A204.1 (cell line): ENCODE measurements around the gene RASAL2.
"Not testable (repeated sequence)": the region's sequence is repeated elsewhere in the genome, so short reads cannot be mapped to it uniquely, and the experiment has no call there.

Experiments
- FAIRE-seq: peaks from 2 replicates; lab custom pipeline; 2012; peaks lifted over from hg19 to GRCh38; lab: Jason Lieb, UNC

The RASAL2 gene

DNA sequence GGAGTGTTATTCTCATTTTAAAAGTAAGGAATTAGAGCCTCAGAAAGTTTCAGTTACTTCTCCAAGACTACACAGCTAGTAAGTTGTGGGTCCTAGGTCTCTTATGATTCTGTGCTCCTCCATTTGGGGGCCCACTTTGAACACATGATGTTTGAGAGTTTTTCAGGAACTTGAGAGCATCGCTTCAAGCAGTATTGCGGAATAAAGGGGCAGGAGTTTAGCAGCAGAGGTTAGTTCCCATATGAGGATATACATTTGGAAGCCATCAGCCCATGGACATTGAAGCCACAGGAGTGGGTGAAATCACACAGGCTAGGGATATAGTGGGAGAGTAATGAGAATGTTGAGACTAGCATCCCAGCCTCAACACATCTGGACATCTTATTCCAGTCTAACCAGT, 143.2 kb downstream of the RASAL2 start:
- no peak for FAIRE-seq

DNA sequence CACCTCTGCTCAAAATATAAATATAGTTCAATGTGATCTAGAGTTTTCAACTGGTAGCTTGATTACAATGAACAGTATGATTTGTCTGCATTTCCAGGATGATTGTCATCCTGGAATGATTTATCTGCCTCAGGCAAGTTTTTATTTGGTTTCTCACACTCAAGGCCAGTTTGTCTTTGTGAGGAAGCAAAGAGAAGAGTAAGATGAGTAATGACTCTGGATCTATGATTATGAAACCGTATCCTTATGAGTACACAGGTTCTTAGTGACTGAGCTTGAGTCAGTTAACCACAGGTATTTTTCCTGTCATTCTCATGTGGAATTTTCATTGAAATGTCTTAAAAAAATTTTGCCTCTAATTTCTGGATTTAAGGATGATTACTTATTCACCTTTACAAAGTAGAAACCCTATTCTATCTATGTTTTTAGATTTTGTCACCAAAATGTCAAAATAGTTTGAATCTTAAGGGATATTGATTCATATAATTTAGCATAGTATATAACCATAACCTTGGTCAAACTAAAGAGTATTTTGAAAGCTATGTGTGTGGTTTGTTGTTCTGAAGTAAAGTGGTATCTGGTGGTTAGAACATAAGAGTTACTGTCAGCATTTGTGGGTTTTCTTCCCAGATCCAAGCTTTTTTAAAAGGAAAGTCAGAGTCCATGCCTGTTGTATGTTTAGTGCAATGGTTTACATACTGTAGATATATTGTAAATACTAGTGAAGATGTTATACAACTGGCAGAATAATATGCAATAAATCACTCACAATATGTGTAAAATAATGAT, 145.0 kb downstream of the RASAL2 start:
- no peak for FAIRE-seq

DNA sequence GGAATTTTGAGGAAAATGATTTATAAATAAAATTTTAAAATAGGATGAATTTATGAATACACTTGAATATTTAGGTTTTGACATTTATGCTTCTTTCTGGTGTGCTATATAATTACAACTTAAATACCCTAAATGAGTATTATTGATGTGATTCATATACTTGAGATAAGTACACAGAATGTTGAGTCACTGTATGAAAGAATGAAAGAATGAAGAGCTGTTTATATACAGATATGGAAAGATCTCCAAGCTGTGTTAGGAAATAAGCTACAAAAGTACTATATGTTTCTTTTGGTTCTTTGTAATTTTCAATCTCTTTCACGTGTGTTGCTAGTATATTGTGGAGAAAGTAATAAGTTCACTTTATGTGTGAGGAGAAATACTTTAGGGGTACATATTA, 147.2 kb downstream of the RASAL2 start:
- no peak for FAIRE-seq

DNA sequence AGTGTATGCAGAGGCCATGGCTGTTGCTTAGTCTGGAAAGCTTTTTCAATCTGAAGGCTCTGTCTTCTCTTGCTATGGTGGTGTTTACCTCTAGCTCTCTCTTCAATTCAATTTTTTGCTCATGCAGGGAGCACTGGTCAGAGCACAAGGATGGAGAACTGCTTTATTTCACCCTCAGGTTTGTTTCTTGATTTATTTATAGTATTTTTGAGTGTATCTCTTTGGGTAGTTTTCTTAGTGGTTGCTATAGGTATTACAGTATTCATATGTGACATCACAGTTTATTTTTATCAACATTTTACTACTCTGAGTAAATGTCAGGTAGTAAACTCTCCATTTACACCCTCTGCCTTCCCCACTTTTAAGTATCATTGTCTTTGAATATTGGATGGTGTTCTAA, 147.9 kb downstream of the RASAL2 start:
- FAIRE-seq: no peak

DNA sequence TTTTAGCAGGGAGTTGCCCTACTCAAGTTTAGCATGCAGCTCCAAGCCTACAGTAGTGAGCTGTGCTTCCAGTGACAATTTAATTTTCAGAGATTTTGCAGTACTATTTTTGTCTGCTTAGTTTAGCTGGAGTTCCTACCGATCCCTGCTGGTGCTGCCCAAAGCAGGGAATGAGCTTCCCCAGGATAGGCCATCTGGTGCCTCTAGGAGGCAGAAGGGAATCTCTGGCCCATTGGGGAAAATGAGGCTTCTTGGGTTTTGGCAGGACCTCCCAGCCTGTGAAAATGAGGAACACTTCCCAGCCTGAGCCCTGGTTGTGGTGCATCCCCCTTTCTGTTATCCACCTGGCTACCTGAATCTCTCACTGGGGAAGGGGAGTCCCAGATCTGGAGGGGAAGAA, 149.2 kb downstream of the RASAL2 start:
- no peak for FAIRE-seq

DNA sequence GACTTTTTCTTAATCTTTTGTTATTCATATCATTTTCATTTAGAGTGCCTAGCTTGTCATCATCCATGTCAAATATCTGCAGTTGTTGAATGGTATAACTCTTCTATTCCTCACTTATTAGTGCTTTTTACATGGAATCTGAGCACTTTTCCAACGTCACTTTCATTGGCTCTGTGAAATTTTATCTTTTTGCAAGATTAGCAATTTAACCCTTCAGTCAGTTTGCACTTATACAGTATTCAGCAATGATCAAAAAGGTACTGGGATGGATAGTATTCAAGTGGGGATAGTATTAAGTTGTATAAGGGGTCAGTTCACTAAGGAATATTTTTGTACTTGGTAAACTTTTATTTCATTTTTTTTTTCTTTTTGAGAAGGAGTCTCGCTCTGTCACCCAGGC, 150.0 kb downstream of the RASAL2 start:
- FAIRE-seq: no peak

DNA sequence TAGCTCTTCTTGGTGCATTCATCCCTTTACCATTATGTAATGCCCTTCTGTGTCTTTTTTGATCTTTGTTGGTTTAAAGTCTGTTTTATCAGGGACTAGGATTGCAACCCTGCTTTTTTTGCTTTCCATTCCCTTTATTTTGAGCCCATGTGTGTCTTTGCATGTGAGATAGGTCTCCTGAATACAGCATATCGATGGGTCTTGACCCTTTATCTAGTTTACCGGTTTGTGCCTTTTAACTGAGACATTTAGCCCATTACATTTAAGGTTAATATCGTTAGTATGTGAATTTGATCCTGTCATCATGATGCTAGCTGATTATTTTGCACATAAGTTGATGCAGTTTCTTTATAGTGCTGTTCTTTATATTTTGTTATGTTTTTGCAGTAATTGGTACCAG, 154.4 kb downstream of the RASAL2 start:
- not testable (repeated sequence) for FAIRE-seq

DNA sequence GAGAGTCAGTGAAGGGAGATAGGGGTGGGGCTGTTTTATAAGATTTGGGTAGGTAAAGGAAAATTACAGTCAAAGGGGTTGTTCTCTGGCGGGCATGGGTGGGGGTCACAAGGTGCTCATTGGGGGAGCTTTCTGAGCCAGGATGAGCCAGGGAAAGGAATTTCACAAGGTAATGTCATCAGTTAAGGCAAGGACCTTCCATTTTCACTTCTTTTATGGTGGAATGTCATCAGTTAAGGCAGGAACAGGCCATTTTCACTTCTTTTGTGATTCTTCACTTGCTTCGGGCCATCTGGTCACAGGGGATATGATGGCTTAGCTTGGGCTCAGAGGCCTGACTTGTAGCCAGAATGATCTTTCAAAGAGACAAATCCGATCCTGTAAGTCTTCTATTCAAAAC, 159.7 kb downstream of the RASAL2 start:
- not testable (repeated sequence) for FAIRE-seq

DNA sequence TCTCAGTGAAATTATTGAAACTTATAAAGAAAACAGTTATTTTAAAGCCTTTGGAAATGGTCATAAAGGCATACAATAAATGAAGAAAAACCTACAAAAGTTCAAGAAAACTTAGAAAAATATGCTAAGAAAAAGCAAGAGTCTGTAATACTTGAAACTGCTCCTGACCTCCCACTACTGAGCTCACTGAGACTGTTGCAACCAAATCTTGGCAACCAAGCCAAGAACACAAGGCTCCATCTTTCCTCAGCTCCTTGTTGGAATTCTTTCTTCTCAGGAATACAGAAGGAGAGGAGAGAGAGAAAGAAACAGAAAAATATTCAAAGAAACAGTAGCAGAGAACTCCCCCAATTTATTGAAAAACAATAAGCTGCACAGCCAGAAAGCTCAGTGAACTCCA, 160.5 kb downstream of the RASAL2 start:
- FAIRE-seq: no peak

DNA sequence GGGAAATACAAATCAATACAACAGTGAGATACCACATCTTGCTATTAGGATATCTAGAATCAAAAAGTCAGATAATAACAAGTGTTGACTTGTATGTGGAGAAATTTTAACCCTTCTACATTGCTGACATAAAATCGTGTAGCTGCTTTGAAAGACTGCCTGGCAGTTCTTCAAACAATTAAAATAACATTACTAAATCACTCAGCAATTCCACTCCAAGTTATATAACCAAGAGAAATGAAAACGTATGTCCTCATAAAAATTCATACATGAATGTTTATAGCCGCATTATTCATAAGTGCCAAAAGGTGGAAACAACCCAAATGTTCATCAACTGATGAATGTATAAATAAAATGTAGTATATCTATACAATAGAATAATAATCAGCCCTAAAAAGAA, 164.6 kb downstream of the RASAL2 start:
- no peak for FAIRE-seq

DNA sequence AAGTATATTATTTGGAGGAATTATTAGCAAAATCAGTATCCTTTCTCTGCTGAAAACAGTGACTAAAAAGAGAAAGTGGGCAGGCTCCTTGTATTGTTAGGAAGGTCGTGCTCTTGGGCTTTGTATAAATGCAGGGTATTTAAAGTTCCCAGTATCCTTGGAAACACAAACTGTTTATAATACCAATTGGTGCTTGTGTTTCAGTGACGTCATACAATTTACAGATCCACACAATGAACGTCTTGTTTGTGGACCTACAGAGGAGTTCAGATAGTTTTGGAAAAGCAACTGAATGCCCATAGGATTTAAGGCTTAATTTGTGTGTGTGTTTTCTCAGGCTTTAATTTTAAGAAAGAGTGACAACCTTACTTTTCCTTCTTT, 168.2 kb downstream of the RASAL2 start:
- FAIRE-seq: no peak

DNA sequence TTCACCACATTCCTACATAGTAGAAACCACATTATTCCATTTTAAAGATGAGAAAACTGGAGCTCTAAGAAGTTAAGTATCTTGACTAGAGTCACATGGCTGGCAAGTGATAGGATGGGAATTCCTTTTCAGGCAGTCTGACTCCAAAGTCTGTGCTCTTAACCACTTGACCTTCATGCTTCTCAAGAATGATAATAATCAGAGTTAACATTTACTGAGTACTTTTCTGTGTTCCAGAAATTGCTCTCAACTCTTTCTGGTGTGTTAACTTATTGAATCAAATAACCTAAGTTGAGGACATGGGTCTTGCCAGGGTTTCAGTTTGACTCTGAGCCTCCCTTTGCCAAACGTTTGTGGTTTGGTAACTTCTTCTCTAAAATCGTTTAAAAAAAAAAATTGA, 169.4 kb downstream of the RASAL2 start:
- FAIRE-seq: no peak

DNA sequence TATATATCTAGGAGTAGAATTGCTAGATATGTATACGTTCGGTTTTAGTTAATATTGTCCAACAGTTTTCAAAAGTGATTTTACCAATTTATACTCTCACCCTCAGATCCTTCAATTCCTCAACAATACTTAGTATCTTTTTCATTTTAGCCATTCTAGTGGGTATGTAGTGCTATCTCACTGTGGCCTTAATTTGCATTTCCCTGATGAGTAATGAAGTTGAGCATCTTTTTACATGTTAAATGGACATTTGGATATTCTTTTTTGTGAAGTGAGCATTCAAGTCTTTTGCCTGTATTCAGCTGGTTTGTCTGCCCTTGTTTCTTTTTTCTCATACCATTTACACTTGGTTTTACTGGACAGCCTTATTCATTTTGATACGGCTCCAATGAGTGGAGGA, 172.2 kb downstream of the RASAL2 start:
- no peak for FAIRE-seq

DNA sequence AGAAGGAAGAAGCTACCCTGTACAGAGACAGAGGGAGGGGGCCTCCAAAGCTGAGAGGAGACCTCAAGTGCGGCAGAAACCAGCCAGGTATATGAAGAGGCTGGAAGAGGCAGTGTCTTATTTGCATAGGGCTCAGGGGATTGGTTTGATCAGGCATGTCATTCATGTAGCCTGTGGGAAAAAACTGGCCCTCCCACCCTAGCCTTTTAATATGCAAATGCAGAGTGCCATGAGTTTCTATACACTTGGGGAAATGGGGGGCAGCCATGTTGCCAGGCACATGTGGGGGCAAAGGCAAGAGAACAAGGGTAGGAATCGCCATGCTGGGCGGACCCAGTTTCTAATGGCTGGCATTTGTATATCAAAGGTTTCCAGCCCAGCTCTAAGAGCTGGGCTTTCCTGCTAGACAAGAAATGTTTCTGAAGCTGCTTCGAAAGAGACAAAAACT, 172.7 kb downstream of the RASAL2 start:
- FAIRE-seq: no peak

DNA sequence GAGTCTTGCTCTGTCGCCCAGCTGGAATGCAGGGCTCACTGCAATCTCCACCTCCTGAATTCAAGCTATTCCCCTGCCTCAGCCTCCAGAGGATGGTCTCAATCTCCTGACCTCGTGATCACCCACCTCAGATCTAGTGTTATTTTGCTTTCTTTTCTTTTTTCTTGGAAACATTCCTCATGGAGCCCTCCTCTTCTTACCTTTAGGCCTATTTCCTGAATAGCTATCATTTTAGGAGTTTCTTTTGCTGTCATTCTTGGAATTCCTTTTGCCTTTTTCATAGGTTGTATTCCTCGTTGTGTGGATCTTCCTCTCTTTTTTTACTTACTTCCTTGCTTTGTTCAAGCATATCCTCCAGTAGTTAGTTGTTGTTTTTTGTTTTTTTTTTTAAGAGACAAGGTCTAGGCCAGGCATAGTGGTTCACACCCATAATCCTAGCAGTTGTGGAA, 173.8 kb downstream of the RASAL2 start:
- no peak for FAIRE-seq

DNA sequence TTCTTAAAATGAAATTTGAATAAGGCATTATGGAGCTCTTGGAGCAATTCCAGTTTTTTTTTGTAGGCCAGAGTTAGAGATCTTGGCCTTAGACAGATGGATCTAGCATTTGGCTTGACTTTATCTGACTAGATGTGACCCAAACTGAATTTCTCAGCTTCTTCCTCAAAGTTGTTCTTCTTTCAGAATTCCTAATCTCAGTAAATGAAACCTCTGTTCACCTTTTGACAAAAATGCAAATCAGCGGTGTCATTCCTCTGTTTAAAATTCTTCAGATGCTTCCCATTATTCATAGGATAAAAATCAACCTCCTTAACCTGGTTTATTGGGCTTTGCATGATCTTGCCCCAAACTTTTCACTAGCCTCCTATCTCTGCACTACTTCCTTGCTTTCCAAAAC, 177.6 kb downstream of the RASAL2 start:
- no peak for FAIRE-seq

DNA sequence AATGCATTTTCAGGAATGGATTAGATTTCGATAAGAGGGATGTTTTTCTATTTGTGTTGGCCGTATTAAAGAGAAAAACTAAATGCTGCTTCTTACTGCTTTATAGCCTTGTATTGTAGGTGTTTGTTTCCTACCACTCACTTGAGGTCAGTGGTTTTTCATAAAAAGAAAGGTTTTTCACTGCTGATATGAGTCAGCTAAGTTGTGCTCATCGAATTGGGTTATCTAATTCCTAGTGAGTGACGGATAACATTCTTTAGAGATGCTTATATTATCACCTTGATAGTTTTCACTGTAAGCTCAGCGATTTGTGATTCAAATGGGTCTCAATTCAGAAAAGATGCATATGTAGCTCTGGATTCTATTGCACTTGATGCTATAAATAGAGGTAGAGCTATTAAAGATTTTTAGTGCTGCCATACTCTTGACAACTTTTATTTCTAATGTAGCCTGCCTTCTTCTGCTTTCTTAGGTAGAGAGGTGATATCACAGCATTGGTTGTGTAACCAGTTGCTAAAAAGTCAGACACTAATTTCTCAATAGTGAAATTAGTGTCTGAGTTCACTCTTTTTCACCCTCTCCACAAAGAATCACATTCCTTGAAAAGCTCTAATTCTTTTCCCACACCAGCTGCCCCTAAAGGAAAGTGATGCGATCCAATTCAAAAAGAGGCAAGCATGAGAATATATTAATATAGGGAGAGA, 180.0 kb downstream of the RASAL2 start:
- no peak for FAIRE-seq

DNA sequence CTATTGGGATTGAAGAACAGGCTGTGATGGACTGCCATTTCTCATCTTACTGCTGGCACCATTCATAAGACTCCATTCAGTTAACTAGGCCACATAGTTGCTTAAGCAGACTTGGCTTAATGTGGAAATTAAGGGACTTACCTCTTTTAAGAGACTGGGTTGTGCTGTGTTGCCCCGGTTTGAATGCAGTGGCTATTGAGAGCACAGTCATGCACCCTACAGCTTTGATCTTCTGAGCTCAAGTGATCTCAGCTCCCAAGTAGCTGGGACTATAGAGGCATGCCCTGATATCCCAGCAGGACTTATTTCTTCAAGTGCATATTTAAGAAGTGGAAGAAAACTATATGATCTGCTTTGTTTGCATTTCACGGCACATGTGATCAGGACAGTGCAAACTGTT, 181.1 kb downstream of the RASAL2 start:
- no peak for FAIRE-seq

DNA sequence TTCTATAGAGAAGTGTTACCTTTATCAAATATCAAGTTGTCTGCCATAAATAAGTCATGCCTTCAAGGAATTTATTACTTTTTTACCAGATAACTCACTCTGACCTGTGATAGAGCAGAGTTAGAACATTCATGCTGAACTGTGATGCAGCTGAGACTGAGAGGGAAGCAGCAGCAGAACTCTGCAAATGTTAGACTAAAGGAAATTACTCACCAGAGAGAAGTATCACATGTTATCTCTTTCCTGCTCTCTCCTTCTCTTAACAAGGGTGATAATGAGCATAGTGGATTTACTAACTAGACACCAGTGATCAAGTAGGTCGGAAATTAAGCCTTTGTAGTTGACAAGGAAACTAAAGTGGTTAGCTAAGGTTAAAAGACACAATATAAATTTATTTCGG, 181.6 kb downstream of the RASAL2 start:
- FAIRE-seq: no peak

DNA sequence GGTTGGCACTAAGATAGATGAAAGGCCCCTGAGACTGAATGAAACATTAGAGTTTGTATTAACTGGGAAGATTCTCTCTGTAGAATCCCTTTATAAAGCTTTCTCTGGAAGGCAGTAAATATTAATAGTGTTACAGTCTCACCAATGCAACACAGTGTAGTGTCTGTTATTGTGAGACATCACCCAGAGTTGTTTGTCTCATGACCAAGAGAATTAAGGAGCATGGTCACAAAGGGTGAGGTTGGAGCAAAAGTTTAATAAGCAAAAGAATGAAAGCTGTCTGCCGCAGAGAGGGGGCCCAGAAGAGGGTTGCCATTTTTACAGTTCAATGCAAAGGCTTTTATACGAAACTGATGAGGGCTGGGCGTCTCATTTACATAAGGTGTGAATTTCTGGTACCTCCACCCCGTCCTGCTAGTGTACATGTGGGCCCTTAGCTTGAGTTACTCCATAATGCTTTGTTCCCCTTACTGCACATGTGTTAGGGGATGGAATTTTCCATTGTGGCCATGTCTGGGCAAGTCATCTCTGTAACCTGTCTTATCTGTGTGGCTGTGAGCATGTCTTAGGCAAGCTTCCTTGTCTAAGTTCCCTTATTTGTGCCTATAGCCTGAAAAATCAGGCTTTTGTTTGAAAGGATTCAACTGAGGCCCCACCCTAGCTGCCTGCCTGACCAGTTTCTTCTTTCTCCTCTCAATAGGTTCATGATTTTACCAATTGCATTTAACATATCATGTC, 184.1 kb downstream of the RASAL2 start:
- FAIRE-seq: no peak

DNA sequence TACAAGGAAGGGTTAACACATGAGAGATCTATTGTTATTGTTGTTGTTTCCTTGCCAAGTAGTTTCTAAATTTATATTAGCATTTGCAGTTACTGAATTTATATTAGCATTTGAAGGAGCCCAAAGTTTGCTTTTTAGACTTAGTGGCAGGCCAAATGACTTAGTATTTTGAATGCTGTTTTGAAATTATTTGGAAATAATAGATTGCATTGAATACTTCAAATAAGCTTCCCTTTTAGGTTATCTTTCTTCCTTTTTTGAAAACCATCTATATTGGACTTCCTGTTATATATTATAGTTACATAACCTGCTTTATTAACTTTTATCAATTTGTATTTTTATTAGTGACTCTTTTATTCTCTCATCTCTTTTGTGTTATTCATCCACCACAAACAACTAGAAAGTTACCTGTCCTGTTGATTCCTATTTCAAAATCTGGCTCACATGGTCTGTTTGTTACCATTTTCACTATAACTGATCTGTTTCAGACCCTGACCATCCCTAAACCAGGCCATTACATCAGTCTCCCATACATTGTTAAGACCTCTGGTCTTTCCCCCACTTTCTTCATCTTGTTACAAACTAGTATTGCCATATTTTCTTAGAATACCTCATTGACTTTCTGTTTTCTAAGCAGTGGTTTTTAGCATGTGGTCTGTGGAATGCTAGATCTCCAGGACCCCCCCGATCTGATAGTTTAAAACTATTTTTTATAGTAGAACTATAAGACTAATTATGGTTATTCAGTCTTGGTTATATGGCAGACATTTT, 185.2 kb downstream of the RASAL2 start:
- no peak for FAIRE-seq

DNA sequence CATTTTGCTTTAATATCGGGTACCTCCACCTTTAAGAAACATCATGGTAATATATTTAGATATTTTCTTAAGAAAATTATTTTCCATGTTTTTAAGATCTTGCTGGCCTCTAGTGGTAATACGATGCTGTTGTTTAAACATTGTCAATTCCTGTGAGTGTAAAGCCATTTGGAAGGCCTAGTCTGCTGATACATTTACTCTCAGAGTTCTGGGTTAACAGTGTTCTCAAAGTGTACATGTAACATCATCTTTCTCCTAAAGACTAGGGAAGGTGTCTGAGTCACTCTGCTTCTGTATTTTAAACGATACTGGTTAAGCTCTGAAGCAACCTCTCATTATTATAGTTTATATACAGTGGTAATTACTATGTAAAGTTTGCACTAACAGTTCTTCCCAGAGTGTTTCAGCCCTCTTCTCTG, 189.1 kb downstream of the RASAL2 start:
- FAIRE-seq: peak; percentile 88
